ENCODE data around the gene SOCS1.
"Not testable (repeated sequence)": the region's sequence is repeated elsewhere in the genome, so short reads cannot be mapped to it uniquely, and the experiment has no call there.

The SOCS1 gene

GRCh38 chr16:11301645-11302501, 45.9 kb upstream of the SOCS1 start:
- Histone ChIP-seq H3K27ac (ENCODE audit: low read depth, low read length) (no peak overlapping the region), H3K27me3 (ENCODE audit: control insufficient read depth, low read length) (no peaks in the 10 kb centered on the region), H3K4me3 (ENCODE audit: low read length) (no peak overlapping the region), H3K79me2 (ENCODE audit: control insufficient read depth, low read length) (no peaks in the 10 kb centered on the region), H4K20me1 (ENCODE audit: control insufficient read depth, insufficient read depth, low read depth, low read length) (no peaks in the 10 kb centered on the region), H3K4me1 (ENCODE audit: control insufficient read depth, low read length) (peaks cover 90% of the 10 kb centered on the region), H3K9me2 (replicated peaks; ENCODE audit: control insufficient read depth, low read length) (no peaks in the 10 kb centered on the region), H3K9me3 (ENCODE audit: control insufficient read depth, insufficient read depth, low read length) (no peaks in the 10 kb centered on the region), H3F3A (ENCODE audit: control insufficient read depth, insufficient read depth) (peaks cover 32% of the 10 kb centered on the region), H3K4me2 (ENCODE audit: low read length) (no peak overlapping the region), H3K36me3 (ENCODE audit: control insufficient read depth, low read length) (0 out of 2 replicates have a peak, but pooled peaks cover 2% of the 10 kb centered on the region)
- TF ChIP-seq CTCF (IDR thresholded peaks at IDR 0.05; ENCODE audit: low read depth, low read length, poor library complexity, severe bottlenecking) (no peak), EZH2phosphoT487 (IDR thresholded peaks at IDR 0.05; ENCODE audit: borderline replicate concordance, low read length) (no peak)

- H3K4me1 ChIP-seq (ENCODE audit: control insufficient read depth, low read length), result peaks cover 90% of the 10 kb centered on the region
- TF ChIP-seq CTCF (IDR thresholded peaks at IDR 0.05; ENCODE audit: low read depth, low read length, poor library complexity, severe bottlenecking) (no peak), EZH2phosphoT487 (IDR thresholded peaks at IDR 0.05; ENCODE audit: borderline replicate concordance, low read length) (no peak)
- peaks cover 42% of the 10 kb centered on the region for H3F3A ChIP-seq (ENCODE audit: control insufficient read depth, insufficient read depth)
- H3K79me2 ChIP-seq (ENCODE audit: control insufficient read depth, low read length), result no peaks in the 10 kb centered on the region
- no peaks in the 10 kb centered on the region for H4K20me1 ChIP-seq (ENCODE audit: control insufficient read depth, insufficient read depth, low read depth, low read length)
- no peak overlapping the region for H3K4me3 ChIP-seq (ENCODE audit: low read length)
- no peaks in the 10 kb centered on the region for H3K9me3 ChIP-seq (ENCODE audit: control insufficient read depth, insufficient read depth, low read length)
- H3K4me2 ChIP-seq (ENCODE audit: low read length), result peak overlapping the region; percentile 89; the same call in 1 of the 2 replicates
- peaks cover 5% of the 10 kb centered on the region; the same call in 1 of the 2 replicates for H3K36me3 ChIP-seq (ENCODE audit: control insufficient read depth, low read length)
- no peaks in the 10 kb centered on the region for H3K9me2 ChIP-seq (replicated peaks; ENCODE audit: control insufficient read depth, low read length)
- no peaks in the 10 kb centered on the region for H3K27me3 ChIP-seq (ENCODE audit: control insufficient read depth, low read length)
- H3K27ac ChIP-seq (ENCODE audit: low read depth, low read length), result 0 out of 2 replicates have a peak overlapping the region, but pooled peaks have one; percentile 95
Observed at GRCh38 chr16:11300560-11300892, 44.5 kb upstream of the SOCS1 start.

- Histone ChIP-seq H3K9me3 (ENCODE audit: control insufficient read depth, insufficient read depth, low read length) (no peaks in the 10 kb centered on the region), H3K79me2 (ENCODE audit: control insufficient read depth, low read length) (no peaks in the 10 kb centered on the region), H3K4me2 (ENCODE audit: low read length) (peak overlapping the region; percentile 89), H3K36me3 (ENCODE audit: control insufficient read depth, low read length) (peaks cover 5% of the 10 kb centered on the region; the same call in 1 of the 2 replicates), H3K27me3 (ENCODE audit: control insufficient read depth, low read length) (no peaks in the 10 kb centered on the region), H3K4me3 (ENCODE audit: low read length) (peak overlapping the region; percentile 24; the same call in 1 of the 2 replicates), H4K20me1 (ENCODE audit: control insufficient read depth, insufficient read depth, low read depth, low read length) (no peaks in the 10 kb centered on the region), H3F3A (ENCODE audit: control insufficient read depth, insufficient read depth) (peaks cover 42% of the 10 kb centered on the region), H3K4me1 (ENCODE audit: control insufficient read depth, low read length) (peaks cover 91% of the 10 kb centered on the region), H3K27ac (ENCODE audit: low read depth, low read length) (peak overlapping the region; percentile 95), H3K9me2 (replicated peaks; ENCODE audit: control insufficient read depth, low read length) (no peaks in the 10 kb centered on the region)
- TF ChIP-seq CTCF (IDR thresholded peaks at IDR 0.05; ENCODE audit: low read depth, low read length, poor library complexity, severe bottlenecking) (no peak), EZH2phosphoT487 (IDR thresholded peaks at IDR 0.05; ENCODE audit: borderline replicate concordance, low read length) (no peak)
Observed at GRCh38 chr16:11299865-11300559, 44.0 kb upstream of the SOCS1 start.

- H3K9me2 ChIP-seq (replicated peaks; ENCODE audit: control insufficient read depth, low read length); H4K20me1 ChIP-seq (ENCODE audit: control insufficient read depth, insufficient read depth, low read depth, low read length); H3K36me3 ChIP-seq (ENCODE audit: control insufficient read depth, low read length); H3K9me3 ChIP-seq (ENCODE audit: control insufficient read depth, insufficient read depth, low read length); H3K27me3 ChIP-seq (ENCODE audit: control insufficient read depth, low read length); H3K79me2 ChIP-seq (ENCODE audit: control insufficient read depth, low read length): not testable (repeated sequence)
- peaks cover 47% of the 10 kb centered on the region for H3F3A ChIP-seq (ENCODE audit: control insufficient read depth, insufficient read depth)
- peak overlapping the region; percentile 39; the same call in 1 of the 2 replicates for H3K4me3 ChIP-seq (ENCODE audit: low read length)
- peak overlapping the region; percentile 95 for H3K27ac ChIP-seq (ENCODE audit: low read depth, low read length)
- H3K4me1 ChIP-seq (ENCODE audit: control insufficient read depth, low read length), result peaks cover 94% of the 10 kb centered on the region
- H3K4me2 ChIP-seq (ENCODE audit: low read length), result peak overlapping the region; percentile 89
Observed at GRCh38 chr16:11298950-11299547, 43.0 kb upstream of the SOCS1 start.
